22Rv1 (cell line): ENCODE measurements around the gene DBI.
A peak's percentile ranks its signal among the peaks of the same experiment; 100 is the strongest.

Source experiments
- H3K27ac ChIP-seq: fragments of 450-650 bp; 2 replicates; pipeline ENCODE4 v1.5.1; 2017
- ZFX ChIP-seq: fragments of 450-650 bp; IDR thresholded peaks from 2 replicates; pipeline ENCODE4 v1.6.1; 2017; ENCODE audit warnings: antibody characterized with exemption, borderline replicate concordance
- TF ChIP-seq, protein P1 (sequence below): fragments of 450-650 bp; IDR thresholded peaks from 2 replicates; pipeline ENCODE4 v1.5.1; 2017; ENCODE audit warnings: mild to moderate bottlenecking

DBI gene

GRCh38 chr2:119405151-119405550 is 38.4 kb downstream of the DBI start:
- TF ChIP-seq, protein P1, sequence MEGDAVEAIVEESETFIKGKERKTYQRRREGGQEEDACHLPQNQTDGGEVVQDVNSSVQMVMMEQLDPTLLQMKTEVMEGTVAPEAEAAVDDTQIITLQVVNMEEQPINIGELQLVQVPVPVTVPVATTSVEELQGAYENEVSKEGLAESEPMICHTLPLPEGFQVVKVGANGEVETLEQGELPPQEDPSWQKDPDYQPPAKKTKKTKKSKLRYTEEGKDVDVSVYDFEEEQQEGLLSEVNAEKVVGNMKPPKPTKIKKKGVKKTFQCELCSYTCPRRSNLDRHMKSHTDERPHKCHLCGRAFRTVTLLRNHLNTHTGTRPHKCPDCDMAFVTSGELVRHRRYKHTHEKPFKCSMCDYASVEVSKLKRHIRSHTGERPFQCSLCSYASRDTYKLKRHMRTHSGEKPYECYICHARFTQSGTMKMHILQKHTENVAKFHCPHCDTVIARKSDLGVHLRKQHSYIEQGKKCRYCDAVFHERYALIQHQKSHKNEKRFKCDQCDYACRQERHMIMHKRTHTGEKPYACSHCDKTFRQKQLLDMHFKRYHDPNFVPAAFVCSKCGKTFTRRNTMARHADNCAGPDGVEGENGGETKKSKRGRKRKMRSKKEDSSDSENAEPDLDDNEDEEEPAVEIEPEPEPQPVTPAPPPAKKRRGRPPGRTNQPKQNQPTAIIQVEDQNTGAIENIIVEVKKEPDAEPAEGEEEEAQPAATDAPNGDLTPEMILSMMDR = no peak
- no peak for TF ChIP-seq ZFX
- H3K27ac ChIP-seq = no peak overlapping the region

DNA sequence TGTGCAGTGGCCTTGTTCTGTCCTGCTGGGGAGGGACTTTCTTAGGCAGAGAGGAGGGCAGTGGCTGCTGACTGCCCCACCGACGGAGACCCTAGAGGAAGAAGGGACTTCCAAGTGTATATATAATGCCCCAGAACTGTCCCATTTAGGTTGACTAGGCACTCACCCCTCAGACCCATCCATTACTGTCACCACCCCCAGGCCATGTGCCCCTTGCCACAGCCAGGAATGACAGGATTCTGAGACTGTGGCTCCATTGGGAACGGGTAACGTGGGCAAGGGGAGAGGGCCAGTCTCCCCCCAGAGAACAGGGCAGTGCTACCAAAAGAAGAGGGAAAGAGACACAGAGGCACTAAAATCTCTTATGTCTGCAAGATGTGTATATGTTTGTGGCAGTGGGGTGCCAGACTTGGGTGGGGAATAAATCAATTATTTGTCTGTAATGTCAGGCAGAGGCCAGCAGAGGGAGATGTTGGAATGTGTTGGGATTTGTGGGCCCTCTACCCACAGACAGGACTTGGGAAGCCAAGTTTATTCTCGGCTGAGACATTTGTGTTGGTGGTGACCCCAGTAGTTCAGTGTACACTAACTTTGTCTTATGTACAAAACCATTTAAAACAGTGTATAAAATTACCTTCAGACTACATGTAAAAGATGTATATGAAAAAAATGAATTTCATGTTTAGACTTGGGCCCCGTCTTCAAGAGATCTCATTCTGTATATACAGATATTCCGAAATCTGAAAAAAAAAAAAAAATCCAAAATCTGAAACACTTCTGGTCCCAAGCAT is 40.8 kb downstream of the DBI start:
- no peak for TF ChIP-seq ZFX
- TF ChIP-seq, protein P1 = peak; percentile 60
- no peak overlapping the region for H3K27ac ChIP-seq

DNA sequence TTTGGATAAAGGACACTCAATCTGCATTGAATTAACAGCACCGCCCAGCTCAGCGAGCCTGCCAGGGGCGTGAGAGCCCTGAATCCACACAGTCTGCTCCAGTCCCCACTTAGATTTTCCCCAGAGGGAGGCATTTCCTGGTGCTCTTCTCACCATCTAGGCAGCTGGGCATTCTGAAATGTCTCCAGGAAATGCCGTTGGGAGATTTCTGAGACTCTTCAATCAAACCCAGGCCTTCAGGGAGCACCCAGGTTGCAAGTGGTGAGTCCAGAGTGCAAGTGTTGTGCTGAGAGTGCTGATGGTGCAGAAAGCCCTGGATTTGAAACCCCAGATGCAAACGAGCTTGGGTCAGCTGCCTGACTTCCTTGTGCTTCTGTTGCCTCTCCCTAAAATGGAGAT is 41.4 kb downstream of the DBI start:
- H3K27ac ChIP-seq = no peak overlapping the region
- TF ChIP-seq ZFX = no peak
- TF ChIP-seq, protein P1 = no peak

GRCh38 chr2:119409506-119409905 is 42.7 kb downstream of the DBI start:
- TF ChIP-seq, protein P1 = no peak
- TF ChIP-seq ZFX = no peak
- H3K27ac ChIP-seq = no peak overlapping the region

GRCh38 chr2:119414894-119415293 is 48.1 kb downstream of the DBI start:
- TF ChIP-seq, protein P1 = no peak
- no peak for TF ChIP-seq ZFX
- no peak overlapping the region for H3K27ac ChIP-seq

DNA sequence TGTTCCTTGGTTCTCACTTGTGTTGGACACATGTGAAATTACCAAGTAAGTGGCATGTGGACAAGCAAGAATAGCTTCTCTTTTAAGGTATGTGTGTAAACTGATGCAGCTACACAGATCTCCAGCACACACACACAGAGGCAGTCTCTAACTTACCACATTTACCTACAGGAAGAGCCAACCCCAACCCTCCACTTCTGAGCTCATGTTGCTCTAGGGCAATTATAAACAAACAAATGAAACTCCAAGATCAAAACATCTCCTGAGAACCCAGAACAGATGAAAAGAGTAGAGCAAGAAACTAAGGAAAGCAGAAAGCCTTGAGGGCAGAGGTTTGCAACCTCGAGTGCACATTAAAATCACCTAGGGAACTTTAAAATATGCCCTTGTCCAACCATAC is 48.9 kb downstream of the DBI start:
- TF ChIP-seq, protein P1 = no peak
- no peak for TF ChIP-seq ZFX
- no peak overlapping the region for H3K27ac ChIP-seq

- TF ChIP-seq ZFX = no peak
- TF ChIP-seq, protein P1 = no peak
- H3K27ac ChIP-seq = no peak overlapping the region
These were observed 49.6 kb downstream of the DBI start for GRCh38 chr2:119416299-119416923.
